CD4-positive, alpha-beta T cell treated with Interleukin-15 for 1 hour (primary cell): ENCODE measurements around the gene EPHA3.

Experiments used
- DNase-seq: peaks from one replicate; pipeline ENCODE4 v3.0.0-alpha.2; 2020

Gene EPHA3

DNA sequence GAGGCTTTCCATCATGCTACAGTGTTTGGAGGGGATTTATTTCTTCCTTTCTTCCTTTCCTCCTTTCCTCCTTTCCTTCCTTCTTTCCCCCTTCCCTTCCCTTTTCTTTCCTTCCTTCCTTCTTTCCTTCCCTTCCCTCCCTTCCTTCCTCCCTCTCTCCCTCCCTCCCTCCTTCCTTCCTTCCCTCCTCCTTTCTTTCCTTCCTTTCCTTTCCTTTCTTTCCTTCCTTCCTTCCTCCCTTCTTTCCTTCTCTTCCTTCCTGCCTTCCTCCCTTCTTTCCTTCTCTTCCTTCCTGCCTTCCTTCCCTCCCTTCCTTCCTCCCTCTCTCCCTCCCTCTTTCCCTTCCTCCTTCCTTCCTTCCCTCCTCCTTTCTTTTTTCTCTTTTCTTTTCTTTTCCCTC lies 127.2 kb downstream of the EPHA3 start:
- DNase-seq = no peak

GRCh38 chr3:89238846-89239245 lies 131.4 kb downstream of the EPHA3 start:
- DNase-seq = no peak

GRCh38 chr3:89239774-89240173 lies 132.4 kb downstream of the EPHA3 start:
- DNase-seq = no peak

DNA sequence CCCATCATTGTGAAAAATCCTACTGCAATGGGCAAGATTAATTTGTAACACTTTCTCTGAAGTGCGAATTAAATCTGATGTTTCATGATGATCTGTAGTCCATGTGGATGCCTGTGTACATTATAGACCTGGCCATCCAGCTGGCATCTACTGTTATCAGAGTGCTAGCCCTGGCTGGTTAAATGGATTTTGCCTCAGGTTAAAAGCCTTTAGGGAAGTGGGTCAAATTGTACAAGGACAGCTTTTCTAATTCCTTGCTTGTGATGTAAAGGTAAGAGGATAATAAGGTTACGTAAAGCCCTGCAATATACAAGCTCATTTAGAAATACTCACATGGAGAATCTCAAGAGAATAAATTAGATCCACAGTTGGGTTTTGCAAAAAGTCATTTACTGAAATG lies 138.2 kb downstream of the EPHA3 start:
- DNase-seq = no peak

GRCh38 chr3:89246326-89246725 lies 138.9 kb downstream of the EPHA3 start:
- DNase-seq = no peak

DNA sequence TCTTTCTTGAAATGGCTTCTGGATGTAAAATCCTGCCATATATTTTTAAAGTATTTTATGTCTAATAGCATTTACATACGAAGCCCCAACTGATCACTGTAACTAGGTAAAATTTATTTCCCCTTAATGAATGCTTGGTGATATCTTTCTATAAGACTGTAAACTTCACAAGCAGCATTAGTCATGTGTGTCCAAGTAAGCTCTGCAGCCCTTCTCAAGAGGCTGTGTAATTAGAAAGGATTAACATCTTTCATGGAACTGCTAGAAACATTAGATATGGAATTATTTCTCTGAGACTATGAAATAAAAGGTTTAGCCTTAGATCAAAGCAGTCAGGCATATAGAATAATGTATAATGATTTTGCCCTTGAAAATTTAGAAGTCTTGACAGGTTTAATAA lies 143.3 kb downstream of the EPHA3 start:
- no peak for DNase-seq

- DNase-seq = no peak
Observed at GRCh38 chr3:89252016-89252415, 144.6 kb downstream of the EPHA3 start.

DNA sequence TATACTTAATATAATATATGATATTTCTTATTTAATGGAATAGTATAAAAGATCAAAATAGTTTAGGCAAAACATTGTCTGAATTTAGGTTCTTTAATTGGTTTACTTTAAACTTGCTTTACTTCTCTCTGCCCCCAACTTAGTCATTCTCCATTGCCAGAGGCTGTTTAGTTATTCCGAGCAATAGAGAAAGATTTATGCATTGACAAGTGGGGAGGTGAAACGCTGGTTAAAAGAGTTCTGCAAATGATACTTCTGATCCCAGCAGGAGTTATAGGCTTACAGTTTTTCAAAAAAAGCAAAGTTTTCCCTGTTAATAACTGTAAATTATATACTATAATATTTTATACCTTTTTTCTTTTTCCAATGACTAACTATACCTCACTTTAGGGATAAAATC lies 145.4 kb downstream of the EPHA3 start:
- DNase-seq = no peak

- DNase-seq = no peak
Observed at GRCh38 chr3:89256395-89256794, 149.0 kb downstream of the EPHA3 start.

- DNase-seq = no peak
Observed at GRCh38 chr3:89256882-89257281, 149.5 kb downstream of the EPHA3 start.

DNA sequence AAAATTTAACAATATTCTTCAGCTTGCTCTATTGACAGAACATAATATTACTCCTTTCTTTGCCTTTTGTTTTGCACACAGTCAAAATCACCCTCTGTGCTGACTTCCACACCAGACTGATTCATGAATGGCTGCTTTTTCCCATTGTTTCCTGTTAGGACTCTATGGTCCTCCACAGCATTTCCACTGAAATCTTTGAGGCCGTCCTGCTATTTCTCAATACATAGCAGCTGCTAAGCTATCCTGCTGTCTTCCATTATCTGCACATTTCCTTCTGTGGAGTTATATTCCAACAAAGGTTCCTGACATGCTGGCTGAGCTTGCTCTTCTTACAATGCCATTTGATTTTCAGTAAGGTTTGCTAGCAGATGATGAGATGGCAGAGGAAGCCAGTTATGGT lies 153.3 kb downstream of the EPHA3 start:
- no peak for DNase-seq

GRCh38 chr3:89261673-89262072 lies 154.3 kb downstream of the EPHA3 start:
- no peak for DNase-seq

DNA sequence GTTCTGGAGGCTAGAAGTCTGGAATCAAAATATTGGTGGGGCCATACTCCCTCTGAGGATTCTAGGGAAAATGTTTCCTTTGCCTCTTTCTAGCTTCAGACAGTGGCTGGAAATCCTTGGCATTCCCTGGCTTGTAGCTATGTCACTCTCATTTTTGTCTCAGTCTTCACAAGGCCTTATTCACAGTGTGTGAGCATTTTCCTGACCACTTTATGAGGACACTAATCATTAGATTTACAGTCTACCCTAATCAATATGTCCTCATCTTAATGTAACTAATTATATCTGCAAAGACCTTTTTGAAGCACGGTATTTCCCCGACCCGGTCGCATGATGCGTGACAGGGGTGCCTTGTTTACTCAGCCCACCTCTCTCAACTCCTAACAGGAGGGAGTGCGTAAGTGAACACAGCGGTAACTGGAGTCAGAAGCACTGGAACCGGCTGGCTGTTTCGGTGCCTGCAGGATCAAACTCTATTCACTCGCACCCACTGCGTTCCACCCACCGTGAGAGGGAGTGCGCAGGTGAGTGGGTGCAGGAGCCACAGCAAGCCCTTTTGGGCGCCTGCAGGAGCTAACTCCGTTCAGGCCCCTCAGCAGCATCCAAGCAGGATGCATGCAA lies 155.0 kb downstream of the EPHA3 start:
- DNase-seq = no peak

- no peak for DNase-seq
Observed at GRCh38 chr3:89264037-89264560, 156.7 kb downstream of the EPHA3 start.

DNA sequence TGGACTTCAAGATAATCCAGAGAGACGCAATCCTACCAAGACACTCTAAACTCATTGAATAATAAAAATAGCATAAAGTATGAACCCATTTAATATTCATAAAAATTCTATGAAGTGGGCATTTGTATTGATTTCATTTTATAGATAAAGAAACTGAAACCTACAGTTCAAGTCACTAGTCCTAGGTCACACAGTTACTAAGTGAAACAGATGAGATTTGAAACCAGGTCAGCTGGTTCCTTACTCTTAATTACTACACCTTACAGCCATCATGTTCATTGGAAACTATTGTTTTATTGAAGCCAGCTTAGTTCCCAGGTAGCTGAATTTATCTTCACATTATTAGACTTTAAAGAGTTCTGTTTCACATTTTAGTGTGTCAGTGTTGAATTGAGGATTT lies 158.7 kb downstream of the EPHA3 start:
- no peak for DNase-seq

DNA sequence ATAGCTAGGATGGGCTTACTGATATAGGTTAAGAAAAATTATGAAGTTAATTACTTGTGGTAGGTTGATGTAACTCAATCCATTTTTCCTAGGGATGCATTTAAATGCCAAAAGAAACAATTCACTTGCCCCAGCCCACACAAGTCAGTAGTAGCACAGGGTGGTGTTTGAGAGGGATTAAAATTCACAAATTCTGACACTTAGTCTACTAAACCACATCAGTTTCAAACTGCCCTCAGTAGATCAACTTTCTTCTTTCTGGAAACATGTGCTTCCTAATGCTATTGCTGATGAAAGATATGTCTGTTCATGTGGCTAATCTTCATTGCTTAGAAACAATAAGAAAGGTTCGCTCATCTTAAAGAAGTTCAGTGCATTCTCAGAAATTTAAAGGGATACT lies 160.6 kb downstream of the EPHA3 start:
- DNase-seq = no peak

DNA sequence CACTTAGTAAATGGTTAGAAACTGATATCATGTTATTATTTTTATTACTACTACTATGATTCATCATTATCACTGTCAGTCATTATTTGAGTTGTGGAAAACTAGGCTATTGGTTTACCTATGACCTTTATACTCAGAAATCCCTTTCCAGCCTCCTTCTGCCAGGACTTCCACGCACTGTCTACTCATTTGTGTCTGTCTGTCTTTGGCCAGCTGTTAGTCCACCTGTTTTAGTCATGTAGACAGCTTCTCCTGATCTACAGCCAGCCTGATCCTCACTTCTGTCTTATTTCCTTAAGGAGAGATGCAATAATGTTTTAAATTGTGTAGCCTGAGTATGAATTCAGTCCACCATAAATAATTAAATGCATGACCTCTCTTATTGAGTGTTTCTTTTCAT lies 162.8 kb downstream of the EPHA3 start:
- DNase-seq = no peak

DNA sequence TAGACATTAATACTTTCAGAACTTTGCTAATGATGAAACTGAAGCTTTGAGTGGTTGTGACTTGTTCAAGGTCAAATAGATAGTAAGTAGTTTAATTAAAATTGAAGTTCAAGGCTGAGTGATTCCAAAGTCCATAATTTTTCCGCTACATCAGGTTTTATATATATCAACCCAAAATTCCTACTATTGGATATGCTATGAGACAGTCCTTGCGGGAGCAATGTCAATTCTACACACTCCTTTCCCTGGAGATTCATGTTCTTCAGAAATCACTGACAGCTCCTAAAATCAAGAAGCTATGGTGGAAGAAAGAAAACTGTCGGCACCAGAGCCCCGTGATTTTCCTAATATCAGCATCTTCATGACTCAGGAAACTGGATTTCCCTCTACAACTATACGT lies 167.6 kb downstream of the EPHA3 start:
- DNase-seq = no peak

DNA sequence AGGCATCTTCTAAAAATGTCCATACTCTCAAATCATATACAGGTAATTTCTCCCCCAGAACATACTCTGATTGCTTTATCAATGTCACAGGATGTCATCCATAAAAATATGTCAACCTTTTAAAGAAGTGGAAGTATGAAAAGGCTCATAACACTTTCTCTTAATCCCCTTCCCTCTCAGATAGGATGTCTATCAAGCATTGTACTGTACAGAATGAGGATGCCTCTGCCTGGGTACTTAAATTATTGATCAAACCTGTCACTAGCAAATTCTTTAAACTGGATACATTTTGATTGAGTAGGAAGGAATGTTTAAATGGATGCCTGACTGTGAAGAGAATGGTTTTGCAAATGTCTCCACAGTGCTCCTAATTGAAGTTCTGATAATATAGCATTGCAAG lies 168.7 kb downstream of the EPHA3 start:
- DNase-seq = no peak

GRCh38 chr3:89278302-89279025 lies 171.0 kb downstream of the EPHA3 start:
- no peak for DNase-seq

DNA sequence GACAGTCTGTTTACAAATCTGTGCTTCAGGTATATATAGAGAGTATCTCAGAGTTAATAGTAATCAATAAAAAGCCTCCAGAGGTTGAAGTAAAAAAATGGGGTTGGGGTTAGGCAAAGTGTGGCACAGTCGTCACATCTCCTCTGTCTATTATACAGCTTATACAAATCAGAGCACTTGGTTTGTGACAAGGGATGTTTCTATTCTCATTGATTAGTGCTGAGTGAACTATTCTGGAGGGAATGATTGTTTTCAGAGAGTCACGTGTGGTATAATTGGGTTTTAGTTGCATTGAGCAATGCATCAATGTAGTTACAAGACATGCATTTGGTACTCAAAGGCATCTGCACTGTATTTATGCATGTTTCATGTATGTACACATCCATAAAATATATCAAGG lies 172.9 kb downstream of the EPHA3 start:
- no peak for DNase-seq

DNA sequence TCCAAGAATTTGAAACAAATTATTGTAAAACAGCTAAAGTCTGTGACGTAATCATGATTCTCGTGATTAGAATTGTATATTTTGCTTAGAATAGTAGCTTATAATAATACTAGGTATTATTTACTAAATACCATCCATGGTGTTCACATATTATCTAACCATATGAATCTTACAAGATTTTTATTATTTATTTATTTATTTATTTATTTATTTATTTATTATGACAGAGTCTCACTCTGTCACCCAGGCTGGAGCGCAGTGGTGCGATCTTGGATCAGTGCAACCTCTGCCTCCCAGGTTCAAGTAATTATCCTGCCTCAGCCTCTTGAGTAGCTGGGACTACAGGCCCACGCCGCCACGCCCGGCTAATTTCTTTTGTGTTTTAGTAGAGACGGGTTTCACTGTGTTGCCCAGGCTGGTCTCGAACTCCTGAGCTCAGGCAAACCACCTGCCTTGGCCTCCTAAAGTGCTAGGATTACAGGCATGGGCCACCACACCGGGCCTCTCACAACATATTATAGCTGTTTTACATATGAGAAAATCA lies 173.5 kb downstream of the EPHA3 start:
- no peak for DNase-seq

- no peak for DNase-seq
Observed at GRCh38 chr3:89287902-89288508, 180.6 kb downstream of the EPHA3 start.

- DNase-seq = no peak
Observed at GRCh38 chr3:89289574-89290190, 182.3 kb downstream of the EPHA3 start.
